ENCODE results near the gene KIRREL3. TPM values are rescaled to one million over a fixed set of nuclear protein-coding genes. Genes with fewer than 3 reads are reported as not detected.

Gene KIRREL3
- total and polyA plus RNA-seq, 2 of the 8 experiments (the other 6 are each of a cell fraction or from before 2014, with no cell fraction given) = 0.29 to 0.32 TPM

DNA sequence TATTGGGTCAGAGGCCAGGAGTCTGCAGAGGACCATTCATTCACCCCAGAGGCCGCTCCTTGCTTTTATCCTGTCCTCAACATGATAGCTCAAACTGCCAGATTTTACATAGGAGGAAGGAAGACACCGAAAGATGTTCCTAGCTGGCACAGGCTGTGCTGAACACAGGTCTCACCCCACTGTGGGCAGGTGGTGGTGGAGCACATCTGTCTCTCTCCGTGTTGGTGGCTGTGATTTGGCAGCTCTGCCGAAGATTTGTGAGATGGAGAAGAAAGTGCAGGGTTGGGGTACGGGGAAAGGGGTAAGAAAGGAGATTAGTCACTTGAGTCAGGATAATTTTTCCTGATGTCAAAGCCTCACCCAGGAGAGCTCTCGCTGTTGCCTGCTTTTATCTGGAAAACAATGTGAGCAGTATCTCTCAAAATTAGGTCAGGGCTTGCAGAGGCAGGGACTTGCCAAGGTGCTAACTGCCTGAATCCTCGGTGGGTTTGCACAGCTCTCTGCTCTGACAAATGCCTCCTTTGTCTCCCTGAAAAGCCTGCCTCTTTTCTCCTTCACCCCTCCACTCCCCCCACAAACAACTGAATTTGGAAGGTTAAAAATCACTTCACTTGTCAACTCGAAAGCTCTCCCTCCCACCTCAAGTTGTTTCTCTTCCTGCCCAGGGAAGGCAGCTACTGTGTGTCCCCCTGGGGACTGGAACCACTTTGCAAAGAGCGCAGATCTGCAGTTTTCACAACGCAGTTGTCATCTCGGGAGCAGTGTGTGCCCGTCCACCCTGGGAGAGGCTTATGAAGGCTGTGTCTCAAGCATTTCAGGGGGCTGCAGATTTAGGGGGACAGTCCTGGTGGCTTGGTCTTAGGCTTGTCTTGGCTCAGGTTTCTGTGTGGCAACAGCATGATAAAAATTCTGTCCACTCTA, 345.4 kb downstream of the KIRREL3 start:
- no peak overlapping the region for H3K56ac ChIP-seq (replicated peaks; ENCODE audit: insufficient read length, low read depth, low read length)
- H2AFZ ChIP-seq (ENCODE audit: low read length) = peak overlapping the region; percentile 40; the same call in 1 of the 2 replicates
- CTCF ChIA-PET (ENCODE audit: partially characterized antibody) = interaction anchor here (0.8 to 1.2 kb wide), 3 partner anchors 9 to 175 kb away, joined by 3 to 4 read pairs (median 3); no protein-coding TSS in a partner anchor
- H2BK5ac ChIP-seq (ENCODE audit: low read depth, low read length) = no peak overlapping the region
- H4K20me1 ChIP-seq (replicated peaks in 1 of 2; ENCODE audit: control insufficient read depth in 1 of 2, insufficient read depth in 2 of 2, low read length in 2 of 2) = no peaks in the 10 kb centered on the region
- H3K4me3 ChIP-seq (ENCODE audit: extremely low read depth in 1 of 4, insufficient read depth in 2 of 4, low read depth in 3 of 4, low read length in 4 of 4) = no peak overlapping the region
- H2AK5ac ChIP-seq (ENCODE audit: low read depth, low read length) = no peak overlapping the region
- H3K79me2 ChIP-seq (ENCODE audit: control insufficient read depth in 1 of 2, insufficient read depth in 2 of 2, low read length in 2 of 2) = no peaks in the 10 kb centered on the region
- H3K23me2 ChIP-seq (ENCODE audit: low read depth, low read length) = no peaks in the 10 kb centered on the region
- peaks cover 2 to 5% (median 2%) of the 10 kb centered on the region in 4 experiments; a peak in 5 of 7 replicates for H3K4me1 ChIP-seq (replicated peaks in 1 of 4; ENCODE audit: control insufficient read depth in 3 of 4, insufficient read depth in 4 of 4, low read length in 3 of 4)
- no peak overlapping the region for H3K9ac ChIP-seq (replicated peaks in 1 of 4; ENCODE audit: extremely low read depth in 1 of 4, low read depth in 3 of 4, low read length in 3 of 4)
- FAIRE-seq (no peak), DNase-seq (ENCODE audit: low read depth in 1 of 2, low spot score in 2 of 2) (no peak)
- H4K91ac ChIP-seq (replicated peaks; ENCODE audit: insufficient read length, low read length) = no peak overlapping the region
- H2BK15ac ChIP-seq (ENCODE audit: low read length) = no peak overlapping the region
- H4K8ac ChIP-seq (ENCODE audit: extremely low read depth, insufficient read depth, low read length) = 0 out of 2 replicates have a peak overlapping the region, but pooled peaks have one; percentile 43
- no peak for TF ChIP-seq KDM1A (IDR thresholded peaks at IDR 0.05; ENCODE audit: borderline replicate concordance, low read length)
- TF ChIP-seq GABPA (IDR thresholded peaks at IDR 0.05; ENCODE audit: borderline replicate concordance, insufficient read depth, low read length) = no peak
- TF ChIP-seq, protein P1, sequence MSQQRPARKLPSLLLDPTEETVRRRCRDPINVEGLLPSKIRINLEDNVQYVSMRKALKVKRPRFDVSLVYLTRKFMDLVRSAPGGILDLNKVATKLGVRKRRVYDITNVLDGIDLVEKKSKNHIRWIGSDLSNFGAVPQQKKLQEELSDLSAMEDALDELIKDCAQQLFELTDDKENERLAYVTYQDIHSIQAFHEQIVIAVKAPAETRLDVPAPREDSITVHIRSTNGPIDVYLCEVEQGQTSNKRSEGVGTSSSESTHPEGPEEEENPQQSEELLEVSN (IDR thresholded peaks at IDR 0.05) = no peak
- no peak for TF ChIP-seq HDAC2 (IDR thresholded peaks at IDR 0.05; ENCODE audit: borderline replicate concordance in 1 of 2, low read depth in 2 of 2, low read length in 2 of 2)
- TF ChIP-seq POU5F1 (IDR thresholded peaks at IDR 0.05; ENCODE audit: low read depth, low read length) = no peak
- TF ChIP-seq BCL11A (IDR thresholded peaks at IDR 0.05; ENCODE audit: low read depth in 2 of 2, low read length in 2 of 2) = no peak
- no peak for TF ChIP-seq CTBP2 (IDR thresholded peaks at IDR 0.05; ENCODE audit: borderline replicate concordance, insufficient read depth, insufficient read length, low read length)
- no peak overlapping the region for H3K14ac ChIP-seq (ENCODE audit: insufficient read length)
- POLR2A ChIA-PET (ENCODE audit: partially characterized antibody) = no interaction called here
- 91% methylated on average over 12 of the region's 12 CpGs; no CpG with 5 or more reads in 1 of the 2 experiments for WGBS, 2 experiments (ENCODE audit: extremely low coverage in 1 of 2, insufficient coverage in 1 of 2, insufficient read length in 1 of 2, insufficient replicate concordance in 2 of 2, low coverage in 1 of 2, low lambda C conversion rate in 2 of 2, missing lambda C conversion rate in 1 of 2)
- no peak overlapping the region for H3K4ac ChIP-seq (replicated peaks; ENCODE audit: insufficient read length, low read depth, low read length)
- no peak overlapping the region for H2BK120ac ChIP-seq (replicated peaks; ENCODE audit: low read depth, low read length)
- no peak overlapping the region for H4K5ac ChIP-seq (ENCODE audit: insufficient read length, low read depth, low read length)
- no peak overlapping the region for H3K4me2 ChIP-seq (ENCODE audit: insufficient read depth in 1 of 2, low read depth in 2 of 2, low read length in 2 of 2)
- no peaks in the 10 kb centered on the region for H3K79me1 ChIP-seq (ENCODE audit: low read depth, low read length)
- H3K9me3 ChIP-seq (ENCODE audit: insufficient read depth in 2 of 2, low read depth in 1 of 2, low read length in 1 of 2) = no peaks in the 10 kb centered on the region
- H3K23ac ChIP-seq (ENCODE audit: insufficient read length) = no peak overlapping the region
- no peak overlapping the region for H2BK20ac ChIP-seq (ENCODE audit: low read length)
- H2BK12ac ChIP-seq (ENCODE audit: low read depth, low read length) = no peak overlapping the region
- no peak overlapping the region for H3K18ac ChIP-seq (ENCODE audit: extremely low read depth, low read length)
- no peaks in the 10 kb centered on the region for H3K36me3 ChIP-seq (ENCODE audit: control insufficient read depth in 2 of 4, insufficient read depth in 4 of 4, low read length in 3 of 4)
- H3K27me3 ChIP-seq (replicated peaks in 1 of 4; ENCODE audit: control insufficient read depth in 3 of 4, extremely low read depth in 1 of 4, insufficient read depth in 3 of 4, low read length in 3 of 4) = peaks cover 0 to 4% (median 1%) of the 10 kb centered on the region in 4 experiments; a peak in 3 of 7 replicates
- H3K27ac ChIP-seq (ENCODE audit: low read depth, low read length) = no peak overlapping the region

All from H1 (cell line).